Panc1 (cell line): ENCODE data around the gene MAGEA2. TPM values are rescaled to one million over a fixed set of nuclear protein-coding genes. Genes with fewer than 3 reads are reported as not detected.
"Not testable (repeated sequence)": the region's sequence is repeated elsewhere in the genome, so short reads cannot be mapped to it uniquely, and the experiment has no call there.

Source experiments
- ATAC-seq: fragments of 200-7000 bp; cut with Tn5 transposase; 2 replicates; pipeline ENCODE4 v1.9.1; 2020; ENCODE audit warnings: mild to moderate bottlenecking, moderate library complexity
- Bru-seq: library from RNA; stranded (reverse); fragments of 400-500 nt; gene quantifications from one replicate; lab custom pipeline; 2021; lab: Mats Ljungman, UMichigan
- BruChase-seq, 2 experiments: library from RNA; stranded (reverse); fragments of 400-500 nt; gene quantifications; one replicate each; lab custom pipeline; 2021; lab: Mats Ljungman, UMichigan
- BruUV-seq: library from RNA; stranded (reverse); fragments of 400-500 nt; replicated peaks from 2 replicates; lab custom pipeline; 2021; lab: Mats Ljungman, UMichigan
- CTCF ChIA-PET: fragments of 300-600 bp; sonication (Branson Sonifier 250); formaldehyde crosslinking; loops from one replicate; lab custom pipeline; 2022; ENCODE audit warnings: antibody characterized with exemption; lab: Charles Lee
- POLR2A ChIA-PET: fragments of 300-600 bp; sonication (Branson Sonifier 250); formaldehyde crosslinking; loops from one replicate; lab custom pipeline; 2022; ENCODE audit warnings: antibody characterized with exemption; lab: Charles Lee
- DNase-seq: peaks from one replicate; pipeline ENCODE4 v3.0.0-alpha.2; 2010; ENCODE audit warnings: low read depth, low spot score
- H3K27ac ChIP-seq: 2 replicates; pipeline ENCODE4 v1.5.1; 2011; ENCODE audit warnings: mild to moderate bottlenecking, low read length, inconsistent platforms
- H3K27me3 ChIP-seq: fragments of 200-500 bp; sonication (Bioruptor generic); 2 replicates; pipeline ENCODE4 v1.6.0; 2014; ENCODE audit warnings: low read length, inconsistent platforms; ENCODE audit not compliant: control insufficient read depth, insufficient read depth
- H3K36me3 ChIP-seq: fragments of 200-500 bp; sonication (Bioruptor generic); 2 replicates; pipeline ENCODE4 v1.5.1; 2014; ENCODE audit warnings: inconsistent platforms, mild to moderate bottlenecking, low read length, moderate library complexity; ENCODE audit not compliant: control insufficient read depth, insufficient read depth
- H3K4me1 ChIP-seq: 2 replicates; pipeline ENCODE4 v1.5.1; 2011; ENCODE audit warnings: inconsistent platforms, mild to moderate bottlenecking, low read length, moderate library complexity; ENCODE audit not compliant: control insufficient read depth, insufficient read depth
- H3K4me3 ChIP-seq, 2 experiments: 2 replicates each; pipeline ENCODE4 v1.5.1; 2011 to 2012; ENCODE audit warnings: low read depth in 2 of 2, low read length in 2 of 2, mild to moderate bottlenecking in 2 of 2, inconsistent platforms in 1 of 2, moderate library complexity in 1 of 2
- H3K9me3 ChIP-seq: fragments of 200-500 bp; sonication (Bioruptor generic); 2 replicates; pipeline ENCODE4 v1.5.1; 2014; ENCODE audit warnings: low read depth, mild to moderate bottlenecking, inconsistent platforms, low read length, moderate library complexity; ENCODE audit not compliant: control insufficient read depth, insufficient read depth
- POLR2AphosphoS5 ChIP-seq: IDR thresholded peaks from 2 replicates; pipeline ENCODE4 v1.6.1; 2012; ENCODE audit warnings: mild to moderate bottlenecking, low read depth, low read length, moderate library complexity
- SIN3A ChIP-seq: IDR thresholded peaks from 2 replicates; pipeline ENCODE4 v1.6.1; 2012; ENCODE audit warnings: low read depth, mild to moderate bottlenecking, low read length, moderate library complexity, borderline replicate concordance; ENCODE audit not compliant: insufficient read depth
- TCF7L2 ChIP-seq: IDR thresholded peaks from 2 replicates; pipeline ENCODE4 v1.6.1; 2011; ENCODE audit warnings: mild to moderate bottlenecking, low read depth, low read length, inconsistent platforms
- in situ Hi-C: cut with HindIII; loops from 2 replicates; pipeline ENCODE4 v1.10.0; 2016; ENCODE audit warnings: low sequenced_read_pairs, low pct_unique_long_range_greater_than_20kb
- intact Hi-C: fragments of 100-400 bp; cut with micrococcal nuclease; formaldehyde crosslinking; loops from one replicate; pipeline ENCODE4 v1.10.0; 2022; ENCODE audit not compliant: unreplicated experiment
- long read RNA-seq: library from polyadenylated mRNA; unstranded; transcript quantifications from one replicate; pipeline ENCODE4 v2.0.0, GENCODE V29; 2021; ENCODE audit not compliant: unreplicated experiment
- polyA plus RNA-seq: library from polyadenylated mRNA; unstranded; fragments of >200 nt; gene quantifications from one replicate; pipeline ENCODE4 v1.2.1, GENCODE V29; 2012; ENCODE audit warnings: missing spikeins; ENCODE audit not compliant: insufficient read length
- total RNA-seq: library from RNA; stranded (reverse); gene quantifications from one replicate; pipeline ENCODE4 v1.2.1, GENCODE V29; 2021; ENCODE audit not compliant: unreplicated experiment
- TF ChIP-seq, protein P1 (sequence below): fragments of 450-650 bp; IDR thresholded peaks from 2 replicates; pipeline ENCODE4 v1.5.1; 2017; ENCODE audit warnings: mild to moderate bottlenecking
- TF ChIP-seq, protein P2 (sequence below), 2 experiments: IDR thresholded peaks; 2 replicates each; pipeline ENCODE4 v1.6.1; 2011 to 2012; ENCODE audit warnings: low read depth in 2 of 2, control low read depth in 1 of 2, low read length in 1 of 2, mild to moderate bottlenecking in 1 of 2, moderate library complexity in 1 of 2; ENCODE audit not compliant: insufficient read depth in 1 of 2

MAGEA2 gene, protein sequence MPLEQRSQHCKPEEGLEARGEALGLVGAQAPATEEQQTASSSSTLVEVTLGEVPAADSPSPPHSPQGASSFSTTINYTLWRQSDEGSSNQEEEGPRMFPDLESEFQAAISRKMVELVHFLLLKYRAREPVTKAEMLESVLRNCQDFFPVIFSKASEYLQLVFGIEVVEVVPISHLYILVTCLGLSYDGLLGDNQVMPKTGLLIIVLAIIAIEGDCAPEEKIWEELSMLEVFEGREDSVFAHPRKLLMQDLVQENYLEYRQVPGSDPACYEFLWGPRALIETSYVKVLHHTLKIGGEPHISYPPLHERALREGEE
- total RNA-seq = 0.28 TPM
- not detected for polyA plus RNA-seq
- Bru-seq, nascent RNA = not detected
- BruChase-seq, experiment 1, labeled RNA remaining after a 2-hour chase = not detected
- BruChase-seq, experiment 2, labeled RNA remaining after a 6-hour chase = not detected
- long read RNA-seq = 0 reads

DNA sequence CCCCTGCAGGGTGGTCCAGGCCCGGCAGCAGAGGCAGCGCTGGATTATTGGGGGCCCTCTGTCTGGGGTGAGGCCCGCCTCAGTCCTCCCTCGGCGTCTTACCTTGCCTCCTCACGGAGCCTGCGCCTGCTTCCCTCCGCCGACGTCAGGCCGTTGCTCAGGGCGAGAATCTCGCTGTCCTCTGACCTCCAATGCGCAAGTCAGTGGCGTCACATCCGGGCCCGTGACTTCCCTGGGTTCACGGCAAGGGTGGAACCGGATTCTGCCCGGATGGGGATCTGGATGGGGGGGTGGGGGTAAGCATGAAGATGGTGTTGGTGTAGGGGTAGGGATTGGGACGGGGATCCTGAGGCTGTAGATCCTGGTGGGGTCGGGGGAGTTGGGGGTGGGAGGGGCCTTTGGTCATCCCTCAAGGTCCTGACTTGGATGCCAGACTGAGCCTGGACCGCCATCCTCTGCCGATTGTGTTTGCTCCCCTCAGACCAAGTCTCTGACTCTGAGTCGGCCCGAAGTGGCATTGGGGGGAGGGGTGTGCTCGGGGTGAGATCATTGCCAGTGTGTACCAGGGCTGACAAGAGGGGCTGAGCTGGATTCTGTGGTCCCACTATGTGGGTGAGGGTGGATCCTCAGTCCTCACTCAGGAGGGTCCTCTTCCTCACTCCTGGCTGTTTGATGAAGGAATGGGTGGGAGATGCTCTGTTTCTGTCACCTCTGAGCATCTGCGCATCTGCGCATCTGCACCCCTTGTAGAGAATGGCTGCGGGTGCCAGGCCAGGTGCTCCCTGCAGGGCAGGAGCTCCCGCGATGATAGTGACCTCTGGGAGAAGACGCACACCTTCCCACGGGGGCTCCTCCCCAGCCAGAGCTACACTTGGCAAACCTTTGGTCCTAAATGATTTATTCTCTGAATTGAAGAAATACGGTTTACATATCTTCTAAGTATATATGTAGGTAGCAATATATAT lies at the start of gene MAGEA2:
Gene MAGEA2, minus strand, starts transcription at position 157 of the 965 bp plus-strand sequence. CDS start 2,479 bp downstream, outside the sequence.
- in situ Hi-C loops, POLR2A ChIA-PET, DNase-seq, CTCF ChIA-PET, H3K4me1 ChIP-seq, H3K36me3 ChIP-seq, BruUV-seq, H3K4me3 ChIP-seq, H3K27ac ChIP-seq, ATAC-seq, H3K27me3 ChIP-seq, H3K9me3 ChIP-seq, intact Hi-C loops: not testable (repeated sequence)

- Histone ChIP-seq H3K9me3 (no peaks in the 10 kb centered on the region), H3K4me3 (no peak overlapping the region), H3K4me1 (no peaks in the 10 kb centered on the region), H3K27ac (no peak overlapping the region), H3K36me3 (no peaks in the 10 kb centered on the region), H3K27me3 (no peaks in the 10 kb centered on the region)
- ATAC-seq (no peak), DNase-seq (no peak)
- CTCF ChIA-PET = no interaction called here
- POLR2A ChIA-PET = interaction anchor here (0.5 kb wide), 1 partner anchor 1903 kb away, joined by 6 read pairs; no protein-coding TSS in a partner anchor
- intact Hi-C loops = no loop called here
- TF ChIP-seq, protein P1, sequence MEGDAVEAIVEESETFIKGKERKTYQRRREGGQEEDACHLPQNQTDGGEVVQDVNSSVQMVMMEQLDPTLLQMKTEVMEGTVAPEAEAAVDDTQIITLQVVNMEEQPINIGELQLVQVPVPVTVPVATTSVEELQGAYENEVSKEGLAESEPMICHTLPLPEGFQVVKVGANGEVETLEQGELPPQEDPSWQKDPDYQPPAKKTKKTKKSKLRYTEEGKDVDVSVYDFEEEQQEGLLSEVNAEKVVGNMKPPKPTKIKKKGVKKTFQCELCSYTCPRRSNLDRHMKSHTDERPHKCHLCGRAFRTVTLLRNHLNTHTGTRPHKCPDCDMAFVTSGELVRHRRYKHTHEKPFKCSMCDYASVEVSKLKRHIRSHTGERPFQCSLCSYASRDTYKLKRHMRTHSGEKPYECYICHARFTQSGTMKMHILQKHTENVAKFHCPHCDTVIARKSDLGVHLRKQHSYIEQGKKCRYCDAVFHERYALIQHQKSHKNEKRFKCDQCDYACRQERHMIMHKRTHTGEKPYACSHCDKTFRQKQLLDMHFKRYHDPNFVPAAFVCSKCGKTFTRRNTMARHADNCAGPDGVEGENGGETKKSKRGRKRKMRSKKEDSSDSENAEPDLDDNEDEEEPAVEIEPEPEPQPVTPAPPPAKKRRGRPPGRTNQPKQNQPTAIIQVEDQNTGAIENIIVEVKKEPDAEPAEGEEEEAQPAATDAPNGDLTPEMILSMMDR = no peak
- no peak for TF ChIP-seq POLR2AphosphoS5
- TF ChIP-seq TCF7L2 = no peak
- no peak for TF ChIP-seq SIN3A
- TF ChIP-seq, protein P2, sequence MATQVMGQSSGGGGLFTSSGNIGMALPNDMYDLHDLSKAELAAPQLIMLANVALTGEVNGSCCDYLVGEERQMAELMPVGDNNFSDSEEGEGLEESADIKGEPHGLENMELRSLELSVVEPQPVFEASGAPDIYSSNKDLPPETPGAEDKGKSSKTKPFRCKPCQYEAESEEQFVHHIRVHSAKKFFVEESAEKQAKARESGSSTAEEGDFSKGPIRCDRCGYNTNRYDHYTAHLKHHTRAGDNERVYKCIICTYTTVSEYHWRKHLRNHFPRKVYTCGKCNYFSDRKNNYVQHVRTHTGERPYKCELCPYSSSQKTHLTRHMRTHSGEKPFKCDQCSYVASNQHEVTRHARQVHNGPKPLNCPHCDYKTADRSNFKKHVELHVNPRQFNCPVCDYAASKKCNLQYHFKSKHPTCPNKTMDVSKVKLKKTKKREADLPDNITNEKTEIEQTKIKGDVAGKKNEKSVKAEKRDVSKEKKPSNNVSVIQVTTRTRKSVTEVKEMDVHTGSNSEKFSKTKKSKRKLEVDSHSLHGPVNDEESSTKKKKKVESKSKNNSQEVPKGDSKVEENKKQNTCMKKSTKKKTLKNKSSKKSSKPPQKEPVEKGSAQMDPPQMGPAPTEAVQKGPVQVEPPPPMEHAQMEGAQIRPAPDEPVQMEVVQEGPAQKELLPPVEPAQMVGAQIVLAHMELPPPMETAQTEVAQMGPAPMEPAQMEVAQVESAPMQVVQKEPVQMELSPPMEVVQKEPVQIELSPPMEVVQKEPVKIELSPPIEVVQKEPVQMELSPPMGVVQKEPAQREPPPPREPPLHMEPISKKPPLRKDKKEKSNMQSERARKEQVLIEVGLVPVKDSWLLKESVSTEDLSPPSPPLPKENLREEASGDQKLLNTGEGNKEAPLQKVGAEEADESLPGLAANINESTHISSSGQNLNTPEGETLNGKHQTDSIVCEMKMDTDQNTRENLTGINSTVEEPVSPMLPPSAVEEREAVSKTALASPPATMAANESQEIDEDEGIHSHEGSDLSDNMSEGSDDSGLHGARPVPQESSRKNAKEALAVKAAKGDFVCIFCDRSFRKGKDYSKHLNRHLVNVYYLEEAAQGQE (IDR thresholded peaks at IDR 0.05; ENCODE audit: insufficient read depth in 1 of 2, low read depth in 2 of 2, low read length in 1 of 2) = no peak
- in situ Hi-C loops = no loop called here
- no TSS peak for BruUV-seq
These were observed 45.3 kb upstream of the MAGEA2 start for GRCh38 chrX:152798945-152799344.

GRCh38 chrX:152787062-152787461 lies 33.4 kb upstream of the MAGEA2 start:
- POLR2A ChIA-PET, DNase-seq, intact Hi-C loops, CTCF ChIA-PET, H3K4me1 ChIP-seq, H3K4me3 ChIP-seq, H3K36me3 ChIP-seq, BruUV-seq, H3K27me3 ChIP-seq, in situ Hi-C loops, H3K27ac ChIP-seq, H3K9me3 ChIP-seq: not testable (repeated sequence)
- ATAC-seq = peak; percentile 72

DNA sequence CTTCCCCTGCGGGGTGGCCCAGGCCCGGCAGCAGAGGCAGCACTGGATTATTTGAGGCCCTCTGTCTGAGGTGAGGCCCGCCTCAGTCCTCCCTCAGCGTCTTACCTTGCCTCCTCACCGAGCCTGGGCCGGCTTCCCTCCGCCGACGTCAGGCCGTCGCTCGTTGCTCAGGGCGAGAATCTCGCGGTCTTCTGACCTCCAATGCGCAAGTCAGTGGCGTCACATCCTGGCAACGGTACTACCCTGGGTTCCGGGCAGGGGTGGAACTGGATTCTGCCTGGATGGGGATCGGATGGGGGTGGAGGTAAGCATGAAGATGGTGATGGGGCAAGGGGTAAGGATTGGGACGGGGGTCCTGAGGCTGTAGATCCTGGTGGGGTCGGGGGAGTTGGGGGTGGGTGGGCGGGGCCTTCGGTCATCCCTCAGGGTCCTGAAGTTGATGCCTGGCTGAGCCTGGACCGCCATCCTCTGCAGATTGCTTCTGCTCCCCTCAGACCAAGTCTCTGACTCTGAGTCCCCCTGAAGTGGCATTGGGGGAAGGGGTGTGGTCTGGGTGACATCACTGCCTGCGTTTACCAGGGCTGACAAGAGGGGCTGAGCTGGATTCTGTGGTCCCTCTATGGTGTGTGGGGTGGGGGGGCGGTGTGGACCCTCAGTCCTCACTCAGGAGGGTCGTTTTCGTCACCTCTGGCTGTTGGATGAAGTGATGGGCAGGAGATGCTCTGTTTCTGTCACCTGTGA lies 16.1 kb upstream of the MAGEA2 start, which contains the start of gene MAGEA6:
Gene MAGEA6, minus strand, starts transcription at position 141 of the 741 bp plus-strand sequence. CDS start 2,039 bp downstream, outside the sequence.
- intact Hi-C loops, BruUV-seq, H3K27ac ChIP-seq, POLR2A ChIA-PET, H3K4me3 ChIP-seq, CTCF ChIA-PET, H3K9me3 ChIP-seq, ATAC-seq, DNase-seq, H3K4me1 ChIP-seq, H3K36me3 ChIP-seq, H3K27me3 ChIP-seq, in situ Hi-C loops: not testable (repeated sequence)
